Spleen (tissue), 7 donors: ENCODE measurements around the gene ATP9A.

Source experiments
- POLR2A ChIP-seq, 3 donors: fragments of 450-650 bp; IDR thresholded peaks; one replicate each; pipeline ENCODE4 v1.5.1; 2017; ENCODE audit warnings: antibody characterized with exemption in 3 of 3, mild to moderate bottlenecking in 1 of 3
- TF ChIP-seq, protein P1 (sequence below), 11 experiments: fragments of 200-600 bp in 7 of 11; fragments of 450-650 bp in 4 of 11; sonication (generic) in 4 of 11; IDR thresholded peaks in 8 of 11; conservative IDR thresholded peaks in 3 of 11; 1 replicate in 7 of 11; 2 replicates in 4 of 11; pipeline versions ENCODE4 v1.4.0 to v1.8.0; 2016 to 2021; ENCODE audit warnings: antibody characterized with exemption in 11 of 11, inconsistent platforms in 4 of 11, mild to moderate bottlenecking in 1 of 11
- donor health status: DM: no; HTN: no; CAD: no; lungs with moderate emphysema.
- donor health status: DM: no; HTN: no; CAD: no.
- donor health status: DM: no; HTN: no; CAD: no.

DNA sequence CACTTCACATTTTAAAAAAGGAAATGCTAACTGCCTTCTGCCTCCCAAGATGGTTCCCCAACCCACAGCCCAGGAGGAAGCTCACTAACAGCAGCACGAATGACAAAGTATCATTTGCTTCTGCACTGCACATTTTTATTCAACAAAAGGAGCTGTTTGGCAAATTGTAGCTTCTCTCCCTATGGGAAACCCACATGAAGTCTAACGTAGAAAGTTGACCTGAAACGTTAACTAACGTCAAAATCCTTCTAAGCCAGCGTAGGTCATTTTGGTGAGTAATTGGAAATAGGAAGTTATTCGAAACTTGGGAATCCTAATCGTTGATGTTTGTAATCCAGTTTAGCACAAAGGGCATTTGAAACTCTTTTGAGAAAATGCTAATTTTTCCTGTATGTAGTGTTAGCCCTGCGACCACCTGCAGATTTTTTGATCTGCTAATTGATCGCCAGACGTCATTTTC is 31.2 kb upstream of the ATP9A start:
- no peak for TF ChIP-seq POLR2A (IDR thresholded peaks at IDR 0.05)
- TF ChIP-seq, protein P1, sequence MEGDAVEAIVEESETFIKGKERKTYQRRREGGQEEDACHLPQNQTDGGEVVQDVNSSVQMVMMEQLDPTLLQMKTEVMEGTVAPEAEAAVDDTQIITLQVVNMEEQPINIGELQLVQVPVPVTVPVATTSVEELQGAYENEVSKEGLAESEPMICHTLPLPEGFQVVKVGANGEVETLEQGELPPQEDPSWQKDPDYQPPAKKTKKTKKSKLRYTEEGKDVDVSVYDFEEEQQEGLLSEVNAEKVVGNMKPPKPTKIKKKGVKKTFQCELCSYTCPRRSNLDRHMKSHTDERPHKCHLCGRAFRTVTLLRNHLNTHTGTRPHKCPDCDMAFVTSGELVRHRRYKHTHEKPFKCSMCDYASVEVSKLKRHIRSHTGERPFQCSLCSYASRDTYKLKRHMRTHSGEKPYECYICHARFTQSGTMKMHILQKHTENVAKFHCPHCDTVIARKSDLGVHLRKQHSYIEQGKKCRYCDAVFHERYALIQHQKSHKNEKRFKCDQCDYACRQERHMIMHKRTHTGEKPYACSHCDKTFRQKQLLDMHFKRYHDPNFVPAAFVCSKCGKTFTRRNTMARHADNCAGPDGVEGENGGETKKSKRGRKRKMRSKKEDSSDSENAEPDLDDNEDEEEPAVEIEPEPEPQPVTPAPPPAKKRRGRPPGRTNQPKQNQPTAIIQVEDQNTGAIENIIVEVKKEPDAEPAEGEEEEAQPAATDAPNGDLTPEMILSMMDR (IDR thresholded peaks at IDR 0.05 in 8 of 11, conservative IDR thresholded peaks at IDR 0.05 in 3 of 11): no peak
